Ishikawa (cell line): ENCODE measurements around the gene TRHDE.

Experiments
- CEBPB ChIP-seq: IDR thresholded peaks from 2 replicates; pipeline ENCODE4 v1.6.1; 2012
- CREB1 ChIP-seq: IDR thresholded peaks from 2 replicates; pipeline ENCODE4 v1.6.1; 2012; ENCODE audit warnings: low read depth
- EGR1 ChIP-seq: IDR thresholded peaks from 2 replicates; pipeline ENCODE4 v1.6.1; 2012
- EP300 ChIP-seq: IDR thresholded peaks from 2 replicates; pipeline ENCODE4 v1.6.1; 2012; ENCODE audit warnings: borderline replicate concordance
- NFIC ChIP-seq: IDR thresholded peaks from 2 replicates; pipeline ENCODE4 v1.6.1; 2012
- RAD21 ChIP-seq: IDR thresholded peaks from 2 replicates; pipeline ENCODE4 v1.6.1; 2012; ENCODE audit warnings: low read depth
- REST ChIP-seq: IDR thresholded peaks from 2 replicates; pipeline ENCODE4 v1.6.1; 2012; ENCODE audit warnings: low read depth, mild to moderate bottlenecking
- USF1 ChIP-seq: IDR thresholded peaks from 2 replicates; pipeline ENCODE4 v1.6.1; 2012
- YY1 ChIP-seq: IDR thresholded peaks from 2 replicates; pipeline ENCODE4 v1.6.1; 2012; ENCODE audit warnings: low read depth

- TF ChIP-seq REST = no peak
- TF ChIP-seq YY1 = no peak
- TF ChIP-seq EGR1 = no peak
- no peak for TF ChIP-seq USF1
- no peak for TF ChIP-seq CEBPB
- TF ChIP-seq NFIC = no peak
- TF ChIP-seq CREB1 = no peak
- TF ChIP-seq EP300 = no peak
- no peak for TF ChIP-seq RAD21
Observed at GRCh38 chr12:72261885-72262284, 10.3 kb upstream of the TRHDE start.
